WTC11 (cell line): ENCODE data around the gene PFDN5. TPM values are rescaled to one million over a fixed set of nuclear protein-coding genes. Genes with fewer than 3 reads are reported as not detected.

ENCODE experiments used
- ATAC-seq: fragments of 200-7000 bp; cut with Tn5 transposase; 2 replicates; pipeline ENCODE4 v1.10.0; 2021; ENCODE audit warnings: mild to moderate bottlenecking, moderate library complexity
- CTCF ChIA-PET: fragments of 300-600 bp; sonication (Branson Sonifier 250); formaldehyde crosslinking; loops from one replicate; lab custom pipeline; 2021; ENCODE audit warnings: antibody characterized with exemption; lab: Charles Lee
- POLR2A ChIA-PET: fragments of 350-600 bp; sonication (Branson Sonifier 250); formaldehyde crosslinking; loops from one replicate; lab custom pipeline; 2021; ENCODE audit warnings: antibody characterized with exemption; lab: Charles Lee
- DNase-seq: peaks from one replicate; pipeline ENCODE4 v3.0.0; 2021; ENCODE audit warnings: low spot score
- H3K27ac Mint-ChIP-seq: 2 replicates; pipeline ENCODE4 v1.8.0; 2021; ENCODE audit warnings: mixed read lengths
- H3K27me3 Mint-ChIP-seq: 2 replicates; pipeline ENCODE4 v1.8.0; 2021; ENCODE audit warnings: low read depth, mild to moderate bottlenecking, moderate library complexity, mixed read lengths
- H3K36me3 Mint-ChIP-seq: 2 replicates; pipeline ENCODE4 v1.8.0; 2021; ENCODE audit warnings: mixed read lengths
- H3K4me1 Mint-ChIP-seq: 2 replicates; pipeline ENCODE4 v1.8.0; 2022; ENCODE audit warnings: mixed read lengths
- H3K4me3 Mint-ChIP-seq: 2 replicates; pipeline ENCODE4 v1.8.0; 2021; ENCODE audit warnings: mild to moderate bottlenecking, moderate library complexity, mixed read lengths
- H3K9me3 Mint-ChIP-seq: 2 replicates; pipeline ENCODE4 v1.8.0; 2021; ENCODE audit warnings: mixed read lengths
- ERG ChIP-seq: fragments of 250-450 bp; sonication (Bioruptor Pico); IDR thresholded peaks from 2 replicates; pipeline ENCODE4 v1.8.0; 2021; ENCODE audit warnings: mild to moderate bottlenecking
- FOXJ3 ChIP-seq: sonication (generic); formaldehyde crosslinking; IDR thresholded peaks from 2 replicates; pipeline ENCODE4 v1.9.0; 2021; ENCODE audit warnings: missing genetic modification reagents, mild to moderate bottlenecking, borderline replicate concordance
- HMGA2 ChIP-seq: fragments of 250-450 bp; sonication (Bioruptor Pico); IDR thresholded peaks from 2 replicates; pipeline ENCODE4 v1.4.0; 2021; ENCODE audit warnings: mild to moderate bottlenecking, moderate library complexity
- HMGXB4 ChIP-seq: sonication (generic); formaldehyde crosslinking; IDR thresholded peaks from 2 replicates; pipeline ENCODE4 v1.8.1; 2023; ENCODE audit warnings: mild to moderate bottlenecking, moderate library complexity, missing genetic modification reagents
- MLX ChIP-seq: sonication (generic); formaldehyde crosslinking; IDR thresholded peaks from 2 replicates; pipeline ENCODE4 v1.8.1; 2023; ENCODE audit warnings: mild to moderate bottlenecking, missing genetic modification reagents, moderate library complexity
- MXD4 ChIP-seq: fragments of 250-450 bp; sonication (Bioruptor Pico); IDR thresholded peaks from 2 replicates; pipeline ENCODE4 v1.8.0; 2021; ENCODE audit warnings: mild to moderate bottlenecking, moderate library complexity, borderline replicate concordance
- NR1H2 ChIP-seq: sonication (generic); formaldehyde crosslinking; IDR thresholded peaks from 2 replicates; pipeline ENCODE4 v1.9.0; 2021; ENCODE audit warnings: mild to moderate bottlenecking, moderate library complexity, missing genetic modification reagents
- NR2C2 ChIP-seq: sonication (generic); formaldehyde crosslinking; IDR thresholded peaks from 2 replicates; pipeline ENCODE4 v1.8.0; 2022; ENCODE audit warnings: mild to moderate bottlenecking, missing genetic modification reagents
- RORB ChIP-seq: fragments of 250-450 bp; sonication (Bioruptor Pico); IDR thresholded peaks from 2 replicates; pipeline ENCODE4 v1.9.0; 2021; ENCODE audit warnings: mild to moderate bottlenecking
- SMAD3 ChIP-seq: sonication (generic); formaldehyde crosslinking; IDR thresholded peaks from 2 replicates; pipeline ENCODE4 v1.8.0; 2022; ENCODE audit warnings: missing genetic modification reagents, mild to moderate bottlenecking, borderline replicate concordance
- TCF7 ChIP-seq: sonication (generic); formaldehyde crosslinking; IDR thresholded peaks from 2 replicates; pipeline ENCODE4 v1.8.0; 2022; ENCODE audit warnings: mild to moderate bottlenecking, low read depth, missing genetic modification reagents, moderate library complexity
- TEAD1 ChIP-seq: sonication (generic); formaldehyde crosslinking; IDR thresholded peaks from 2 replicates; pipeline ENCODE4 v1.8.0; 2022; ENCODE audit warnings: mild to moderate bottlenecking, missing genetic modification reagents
- ZBTB21 ChIP-seq: sonication (generic); formaldehyde crosslinking; IDR thresholded peaks from 2 replicates; pipeline ENCODE4 v1.8.1; 2023; ENCODE audit warnings: mild to moderate bottlenecking, missing genetic modification reagents, borderline replicate concordance
- ZNF396 ChIP-seq: fragments of 250-450 bp; sonication (Bioruptor Pico); IDR thresholded peaks from 2 replicates; pipeline ENCODE4 v1.8.0; 2021; ENCODE audit warnings: mild to moderate bottlenecking, moderate library complexity, borderline replicate concordance
- total RNA-seq: library from RNA; stranded (reverse); gene quantifications from 3 replicates; pipeline ENCODE4 v1.2.3, GENCODE V29; 2021
- TF ChIP-seq, protein P1 (sequence below): fragments of 250-450 bp; sonication (Bioruptor Pico); IDR thresholded peaks from 2 replicates; pipeline ENCODE4 v1.9.0; 2021; ENCODE audit warnings: moderate library complexity, mild to moderate bottlenecking, inconsistent platforms, borderline replicate concordance
- TF ChIP-seq, protein P2 (sequence below): fragments of 250-450 bp; sonication (Bioruptor Pico); conservative IDR thresholded peaks from 2 replicates; pipeline ENCODE4 v1.9.0; 2021; ENCODE audit warnings: mild to moderate bottlenecking
- TF ChIP-seq, protein P3 (sequence below): sonication (generic); formaldehyde crosslinking; IDR thresholded peaks from 2 replicates; pipeline ENCODE4 v1.8.1; 2023; ENCODE audit warnings: mild to moderate bottlenecking, missing genetic modification reagents
- TF ChIP-seq, protein P4 (sequence below): sonication (generic); formaldehyde crosslinking; IDR thresholded peaks from 2 replicates; pipeline ENCODE4 v1.8.1; 2023; ENCODE audit warnings: mild to moderate bottlenecking, missing genetic modification reagents, borderline replicate concordance
- TF ChIP-seq, protein P5 (sequence below): fragments of 250-450 bp; sonication (Bioruptor Pico); IDR thresholded peaks from 2 replicates; pipeline ENCODE4 v1.9.0; 2021; ENCODE audit warnings: mild to moderate bottlenecking, borderline replicate concordance
- TF ChIP-seq, protein P6 (sequence below): sonication (generic); formaldehyde crosslinking; conservative IDR thresholded peaks from 2 replicates; pipeline ENCODE4 v1.8.1; 2022; ENCODE audit warnings: mild to moderate bottlenecking, missing genetic modification reagents

The PFDN5 gene
- total RNA-seq, 1 experiment from 2014 or later = 263 TPM

DNA sequence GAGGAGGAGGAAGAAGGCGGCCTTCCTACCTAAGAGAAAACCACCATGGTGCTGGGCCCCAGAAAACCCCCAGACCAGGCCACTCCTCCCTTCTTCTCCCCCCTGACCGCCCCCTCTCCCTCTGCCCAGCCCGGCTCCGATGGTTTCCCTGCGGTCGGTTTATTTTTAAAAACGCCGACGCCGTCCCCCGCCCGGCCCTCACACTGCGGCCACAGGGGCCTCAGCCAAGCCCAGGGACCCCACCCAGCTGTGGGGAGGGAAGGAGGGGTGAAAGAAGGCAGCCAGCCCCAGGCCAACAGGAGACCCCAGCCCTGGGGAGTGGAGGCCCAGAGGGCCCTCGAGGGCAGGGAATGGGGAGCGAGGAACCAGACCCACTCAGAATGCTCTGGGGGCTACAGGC is 37.4 kb downstream of the PFDN5 start:
- DNase-seq = no peak
- no peak for ATAC-seq
- no peaks in the 10 kb centered on the region for H3K36me3 Mint-ChIP-seq
- peaks cover 11% of the 10 kb centered on the region for H3K4me1 Mint-ChIP-seq
- H3K4me3 Mint-ChIP-seq = no peak overlapping the region
- H3K27ac Mint-ChIP-seq = no peak overlapping the region
- no peaks in the 10 kb centered on the region for H3K9me3 Mint-ChIP-seq
- ChIA-PET CTCF (interaction anchor here (0.5 to 2.6 kb wide), 4 partner anchors 11 to 149 kb away, joined by 3 to 15 read pairs (median 4); partner anchors contain the start of gene AAAS), POLR2A (no interaction called here)
- H3K27me3 Mint-ChIP-seq = peaks cover 61% of the 10 kb centered on the region
- TF ChIP-seq ZBTB21 (CRISPR knock-in tag) (no peak), RORB (CRISPR knock-in tag) (no peak), HMGA2 (CRISPR knock-in tag) (no peak), ZNF396 (CRISPR knock-in tag) (no peak), FOXJ3 (no peak), ERG (CRISPR knock-in tag) (no peak), MLX (CRISPR knock-in tag) (no peak), TCF7 (CRISPR knock-in tag) (no peak), NR1H2 (CRISPR knock-in tag) (no peak), NR2C2 (no peak), HMGXB4 (CRISPR knock-in tag) (no peak), TEAD1 (no peak), MXD4 (CRISPR knock-in tag) (no peak), SMAD3 (CRISPR knock-in tag) (no peak)
- TF ChIP-seq, protein P1, sequence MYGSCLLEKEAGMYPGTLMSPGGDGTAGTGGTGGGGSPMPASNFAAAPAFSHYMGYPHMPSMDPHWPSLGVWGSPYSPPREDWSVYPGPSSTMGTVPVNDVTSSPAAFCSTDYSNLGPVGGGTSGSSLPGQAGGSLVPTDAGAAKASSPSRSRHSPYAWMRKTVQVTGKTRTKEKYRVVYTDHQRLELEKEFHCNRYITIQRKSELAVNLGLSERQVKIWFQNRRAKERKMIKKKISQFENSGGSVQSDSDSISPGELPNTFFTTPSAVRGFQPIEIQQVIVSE (CRISPR knock-in tag) = no peak
- TF ChIP-seq, protein P2, sequence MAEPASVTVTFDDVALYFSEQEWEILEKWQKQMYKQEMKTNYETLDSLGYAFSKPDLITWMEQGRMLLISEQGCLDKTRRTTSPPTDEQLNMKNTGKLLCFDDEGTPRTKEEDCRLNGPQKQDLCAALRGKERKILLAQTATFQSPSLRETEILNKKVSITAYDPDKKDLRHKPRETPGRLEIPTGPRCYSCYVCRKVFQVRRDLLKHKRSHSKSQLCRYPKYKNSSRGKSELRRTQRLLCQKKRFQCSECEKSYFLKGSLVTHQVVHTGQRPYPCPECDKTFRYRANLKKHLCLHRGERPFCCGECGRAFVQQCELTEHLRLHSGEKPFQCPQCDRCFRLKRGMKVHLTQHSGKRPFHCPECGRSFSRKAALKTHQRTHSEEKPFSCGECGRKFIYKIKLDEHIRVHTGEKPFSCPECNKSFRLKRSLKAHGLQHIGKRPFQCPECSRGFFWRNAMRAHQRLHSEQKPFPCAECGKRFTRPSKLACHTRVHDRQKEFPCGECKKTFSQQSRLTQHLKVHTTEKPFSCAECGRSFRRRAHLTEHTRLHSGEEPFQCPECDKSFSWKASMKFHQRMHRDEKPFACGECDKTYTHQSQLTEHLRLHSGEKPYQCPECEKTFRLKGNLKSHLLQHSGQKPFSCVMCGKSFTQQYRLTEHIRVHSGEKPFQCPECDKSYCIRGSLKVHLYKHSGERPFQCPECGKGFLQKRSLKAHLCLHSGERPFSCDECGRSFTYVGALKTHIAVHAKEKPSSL (CRISPR knock-in tag) = no peak
- TF ChIP-seq, protein P3, sequence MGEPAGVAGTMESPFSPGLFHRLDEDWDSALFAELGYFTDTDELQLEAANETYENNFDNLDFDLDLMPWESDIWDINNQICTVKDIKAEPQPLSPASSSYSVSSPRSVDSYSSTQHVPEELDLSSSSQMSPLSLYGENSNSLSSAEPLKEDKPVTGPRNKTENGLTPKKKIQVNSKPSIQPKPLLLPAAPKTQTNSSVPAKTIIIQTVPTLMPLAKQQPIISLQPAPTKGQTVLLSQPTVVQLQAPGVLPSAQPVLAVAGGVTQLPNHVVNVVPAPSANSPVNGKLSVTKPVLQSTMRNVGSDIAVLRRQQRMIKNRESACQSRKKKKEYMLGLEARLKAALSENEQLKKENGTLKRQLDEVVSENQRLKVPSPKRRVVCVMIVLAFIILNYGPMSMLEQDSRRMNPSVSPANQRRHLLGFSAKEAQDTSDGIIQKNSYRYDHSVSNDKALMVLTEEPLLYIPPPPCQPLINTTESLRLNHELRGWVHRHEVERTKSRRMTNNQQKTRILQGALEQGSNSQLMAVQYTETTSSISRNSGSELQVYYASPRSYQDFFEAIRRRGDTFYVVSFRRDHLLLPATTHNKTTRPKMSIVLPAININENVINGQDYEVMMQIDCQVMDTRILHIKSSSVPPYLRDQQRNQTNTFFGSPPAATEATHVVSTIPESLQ (CRISPR knock-in tag) = no peak
- TF ChIP-seq, protein P4, sequence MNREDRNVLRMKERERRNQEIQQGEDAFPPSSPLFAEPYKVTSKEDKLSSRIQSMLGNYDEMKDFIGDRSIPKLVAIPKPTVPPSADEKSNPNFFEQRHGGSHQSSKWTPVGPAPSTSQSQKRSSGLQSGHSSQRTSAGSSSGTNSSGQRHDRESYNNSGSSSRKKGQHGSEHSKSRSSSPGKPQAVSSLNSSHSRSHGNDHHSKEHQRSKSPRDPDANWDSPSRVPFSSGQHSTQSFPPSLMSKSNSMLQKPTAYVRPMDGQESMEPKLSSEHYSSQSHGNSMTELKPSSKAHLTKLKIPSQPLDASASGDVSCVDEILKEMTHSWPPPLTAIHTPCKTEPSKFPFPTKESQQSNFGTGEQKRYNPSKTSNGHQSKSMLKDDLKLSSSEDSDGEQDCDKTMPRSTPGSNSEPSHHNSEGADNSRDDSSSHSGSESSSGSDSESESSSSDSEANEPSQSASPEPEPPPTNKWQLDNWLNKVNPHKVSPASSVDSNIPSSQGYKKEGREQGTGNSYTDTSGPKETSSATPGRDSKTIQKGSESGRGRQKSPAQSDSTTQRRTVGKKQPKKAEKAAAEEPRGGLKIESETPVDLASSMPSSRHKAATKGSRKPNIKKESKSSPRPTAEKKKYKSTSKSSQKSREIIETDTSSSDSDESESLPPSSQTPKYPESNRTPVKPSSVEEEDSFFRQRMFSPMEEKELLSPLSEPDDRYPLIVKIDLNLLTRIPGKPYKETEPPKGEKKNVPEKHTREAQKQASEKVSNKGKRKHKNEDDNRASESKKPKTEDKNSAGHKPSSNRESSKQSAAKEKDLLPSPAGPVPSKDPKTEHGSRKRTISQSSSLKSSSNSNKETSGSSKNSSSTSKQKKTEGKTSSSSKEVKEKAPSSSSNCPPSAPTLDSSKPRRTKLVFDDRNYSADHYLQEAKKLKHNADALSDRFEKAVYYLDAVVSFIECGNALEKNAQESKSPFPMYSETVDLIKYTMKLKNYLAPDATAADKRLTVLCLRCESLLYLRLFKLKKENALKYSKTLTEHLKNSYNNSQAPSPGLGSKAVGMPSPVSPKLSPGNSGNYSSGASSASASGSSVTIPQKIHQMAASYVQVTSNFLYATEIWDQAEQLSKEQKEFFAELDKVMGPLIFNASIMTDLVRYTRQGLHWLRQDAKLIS = no peak
- TF ChIP-seq, protein P5, sequence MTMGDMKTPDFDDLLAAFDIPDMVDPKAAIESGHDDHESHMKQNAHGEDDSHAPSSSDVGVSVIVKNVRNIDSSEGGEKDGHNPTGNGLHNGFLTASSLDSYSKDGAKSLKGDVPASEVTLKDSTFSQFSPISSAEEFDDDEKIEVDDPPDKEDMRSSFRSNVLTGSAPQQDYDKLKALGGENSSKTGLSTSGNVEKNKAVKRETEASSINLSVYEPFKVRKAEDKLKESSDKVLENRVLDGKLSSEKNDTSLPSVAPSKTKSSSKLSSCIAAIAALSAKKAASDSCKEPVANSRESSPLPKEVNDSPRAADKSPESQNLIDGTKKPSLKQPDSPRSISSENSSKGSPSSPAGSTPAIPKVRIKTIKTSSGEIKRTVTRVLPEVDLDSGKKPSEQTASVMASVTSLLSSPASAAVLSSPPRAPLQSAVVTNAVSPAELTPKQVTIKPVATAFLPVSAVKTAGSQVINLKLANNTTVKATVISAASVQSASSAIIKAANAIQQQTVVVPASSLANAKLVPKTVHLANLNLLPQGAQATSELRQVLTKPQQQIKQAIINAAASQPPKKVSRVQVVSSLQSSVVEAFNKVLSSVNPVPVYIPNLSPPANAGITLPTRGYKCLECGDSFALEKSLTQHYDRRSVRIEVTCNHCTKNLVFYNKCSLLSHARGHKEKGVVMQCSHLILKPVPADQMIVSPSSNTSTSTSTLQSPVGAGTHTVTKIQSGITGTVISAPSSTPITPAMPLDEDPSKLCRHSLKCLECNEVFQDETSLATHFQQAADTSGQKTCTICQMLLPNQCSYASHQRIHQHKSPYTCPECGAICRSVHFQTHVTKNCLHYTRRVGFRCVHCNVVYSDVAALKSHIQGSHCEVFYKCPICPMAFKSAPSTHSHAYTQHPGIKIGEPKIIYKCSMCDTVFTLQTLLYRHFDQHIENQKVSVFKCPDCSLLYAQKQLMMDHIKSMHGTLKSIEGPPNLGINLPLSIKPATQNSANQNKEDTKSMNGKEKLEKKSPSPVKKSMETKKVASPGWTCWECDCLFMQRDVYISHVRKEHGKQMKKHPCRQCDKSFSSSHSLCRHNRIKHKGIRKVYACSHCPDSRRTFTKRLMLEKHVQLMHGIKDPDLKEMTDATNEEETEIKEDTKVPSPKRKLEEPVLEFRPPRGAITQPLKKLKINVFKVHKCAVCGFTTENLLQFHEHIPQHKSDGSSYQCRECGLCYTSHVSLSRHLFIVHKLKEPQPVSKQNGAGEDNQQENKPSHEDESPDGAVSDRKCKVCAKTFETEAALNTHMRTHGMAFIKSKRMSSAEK (CRISPR knock-in tag) = no peak
- TF ChIP-seq, protein P6, sequence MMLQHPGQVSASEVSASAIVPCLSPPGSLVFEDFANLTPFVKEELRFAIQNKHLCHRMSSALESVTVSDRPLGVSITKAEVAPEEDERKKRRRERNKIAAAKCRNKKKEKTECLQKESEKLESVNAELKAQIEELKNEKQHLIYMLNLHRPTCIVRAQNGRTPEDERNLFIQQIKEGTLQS = no peak
